Measurements from ENCODE around the gene SUSD2.

DNA sequence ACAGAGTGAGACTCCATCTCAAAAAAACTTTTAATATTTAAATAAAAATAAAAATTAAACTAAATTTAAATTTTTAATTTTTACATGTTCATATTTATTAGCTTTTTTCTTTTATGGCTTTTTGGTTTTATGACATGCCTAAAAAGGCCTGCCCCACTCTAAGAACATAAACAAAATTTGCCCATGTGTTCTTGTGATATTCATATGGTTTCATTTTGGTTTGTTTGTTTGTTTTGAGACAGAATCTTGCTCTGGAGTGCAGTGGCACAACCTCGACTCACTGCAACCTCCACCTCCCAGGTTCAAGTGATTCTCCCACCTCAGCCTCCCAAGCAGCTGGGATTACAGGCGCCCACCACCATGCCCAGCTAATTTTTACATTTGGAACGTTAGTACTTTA lies 27.7 kb downstream of the SUSD2 start:
- no peak for TF ChIP-seq EZH2phosphoT487 (IDR thresholded peaks at IDR 0.05; ENCODE audit: borderline replicate concordance, low read length)
- TF ChIP-seq, protein P1, sequence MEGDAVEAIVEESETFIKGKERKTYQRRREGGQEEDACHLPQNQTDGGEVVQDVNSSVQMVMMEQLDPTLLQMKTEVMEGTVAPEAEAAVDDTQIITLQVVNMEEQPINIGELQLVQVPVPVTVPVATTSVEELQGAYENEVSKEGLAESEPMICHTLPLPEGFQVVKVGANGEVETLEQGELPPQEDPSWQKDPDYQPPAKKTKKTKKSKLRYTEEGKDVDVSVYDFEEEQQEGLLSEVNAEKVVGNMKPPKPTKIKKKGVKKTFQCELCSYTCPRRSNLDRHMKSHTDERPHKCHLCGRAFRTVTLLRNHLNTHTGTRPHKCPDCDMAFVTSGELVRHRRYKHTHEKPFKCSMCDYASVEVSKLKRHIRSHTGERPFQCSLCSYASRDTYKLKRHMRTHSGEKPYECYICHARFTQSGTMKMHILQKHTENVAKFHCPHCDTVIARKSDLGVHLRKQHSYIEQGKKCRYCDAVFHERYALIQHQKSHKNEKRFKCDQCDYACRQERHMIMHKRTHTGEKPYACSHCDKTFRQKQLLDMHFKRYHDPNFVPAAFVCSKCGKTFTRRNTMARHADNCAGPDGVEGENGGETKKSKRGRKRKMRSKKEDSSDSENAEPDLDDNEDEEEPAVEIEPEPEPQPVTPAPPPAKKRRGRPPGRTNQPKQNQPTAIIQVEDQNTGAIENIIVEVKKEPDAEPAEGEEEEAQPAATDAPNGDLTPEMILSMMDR (IDR thresholded peaks at IDR 0.05; ENCODE audit: low read depth, low read length, poor library complexity, severe bottlenecking): no peak
